Brain microvascular endothelial cell (primary cell): ENCODE data around the gene PLCD1.

Experiments
- DNase-seq: peaks from one replicate; pipeline ENCODE4 v3.0.0-alpha.2; 2020
- H3K27ac ChIP-seq: fragments of 250-450 bp; sonication (Bioruptor Pico); 2 replicates; pipeline ENCODE4 v1.5.1; 2020; ENCODE audit warnings: mild to moderate bottlenecking, moderate library complexity
- H3K27me3 ChIP-seq: fragments of 250-450 bp; sonication (Bioruptor Pico); replicated peaks from 2 replicates; pipeline ENCODE4 v1.5.1; 2020; ENCODE audit warnings: mild to moderate bottlenecking
- H3K36me3 ChIP-seq: fragments of 250-450 bp; sonication (Bioruptor Pico); replicated peaks from 2 replicates; pipeline ENCODE4 v1.5.1; 2020; ENCODE audit warnings: mild to moderate bottlenecking
- H3K4me3 ChIP-seq: 2 replicates; pipeline ENCODE4 v1.5.1; 2011; ENCODE audit warnings: low read depth, mild to moderate bottlenecking, control low read depth, low read length, moderate library complexity
- in situ Hi-C: cut with HindIII; loops from 2 replicates; pipeline ENCODE4 v1.10.0; 2017; ENCODE audit warnings: low sequenced_read_pairs, low pct_ligation_motif_present
- TF ChIP-seq, protein P1 (sequence below): IDR thresholded peaks from 2 replicates; pipeline ENCODE4 v1.5.1; 2011; ENCODE audit warnings: low read depth, mild to moderate bottlenecking, moderate library complexity, low read length, control low read depth, inconsistent platforms; ENCODE audit errors: missing control alignments

The PLCD1 gene

DNA sequence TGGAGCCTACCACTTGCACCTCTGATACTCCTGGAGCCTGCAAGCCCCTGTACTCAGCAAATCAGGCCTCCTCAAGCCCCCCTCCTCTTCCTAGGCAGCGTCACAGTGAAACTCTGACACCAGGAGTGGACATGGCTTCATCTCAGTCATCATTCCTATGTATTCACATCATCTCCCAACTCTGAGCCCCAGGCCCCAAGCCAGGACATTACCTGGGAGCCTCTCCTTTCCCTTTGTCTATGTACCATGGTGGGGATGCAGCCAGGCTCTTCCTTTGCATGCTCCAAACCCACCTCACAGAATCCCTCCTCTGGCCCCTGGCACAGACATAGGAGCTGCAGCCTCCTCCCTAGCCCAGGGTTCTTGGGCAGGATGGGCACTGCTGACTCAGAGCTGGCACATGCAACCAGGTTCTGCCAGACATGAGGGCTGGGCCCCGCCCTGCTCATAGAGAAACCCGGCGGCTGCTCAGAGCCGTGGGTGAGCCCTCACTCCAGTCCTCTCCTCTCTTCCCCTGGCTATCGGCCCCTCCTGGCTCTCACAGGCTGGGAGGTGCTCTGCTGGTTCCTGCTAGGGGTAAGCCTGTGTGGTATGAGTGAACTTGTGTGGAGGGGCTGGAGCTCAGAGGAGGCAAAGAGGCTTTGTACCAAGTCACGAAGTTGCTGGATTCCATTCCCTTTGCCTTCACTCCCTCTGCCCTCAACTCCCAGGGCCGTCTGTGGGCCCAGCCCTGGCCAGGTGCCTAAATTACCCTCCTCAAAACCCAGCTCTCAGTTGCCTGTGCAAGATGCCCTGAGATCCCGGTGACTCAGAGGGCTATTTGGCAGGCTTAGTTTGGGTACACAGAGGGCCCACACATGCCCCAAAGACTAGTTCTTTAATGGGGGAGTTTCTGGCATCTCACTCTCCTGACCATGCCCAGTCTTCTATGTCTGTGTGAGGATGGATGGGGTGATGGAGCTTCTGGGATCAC is 1.9 kb upstream of the PLCD1 start:
- DNase-seq = no peak
- TF ChIP-seq, protein P1, sequence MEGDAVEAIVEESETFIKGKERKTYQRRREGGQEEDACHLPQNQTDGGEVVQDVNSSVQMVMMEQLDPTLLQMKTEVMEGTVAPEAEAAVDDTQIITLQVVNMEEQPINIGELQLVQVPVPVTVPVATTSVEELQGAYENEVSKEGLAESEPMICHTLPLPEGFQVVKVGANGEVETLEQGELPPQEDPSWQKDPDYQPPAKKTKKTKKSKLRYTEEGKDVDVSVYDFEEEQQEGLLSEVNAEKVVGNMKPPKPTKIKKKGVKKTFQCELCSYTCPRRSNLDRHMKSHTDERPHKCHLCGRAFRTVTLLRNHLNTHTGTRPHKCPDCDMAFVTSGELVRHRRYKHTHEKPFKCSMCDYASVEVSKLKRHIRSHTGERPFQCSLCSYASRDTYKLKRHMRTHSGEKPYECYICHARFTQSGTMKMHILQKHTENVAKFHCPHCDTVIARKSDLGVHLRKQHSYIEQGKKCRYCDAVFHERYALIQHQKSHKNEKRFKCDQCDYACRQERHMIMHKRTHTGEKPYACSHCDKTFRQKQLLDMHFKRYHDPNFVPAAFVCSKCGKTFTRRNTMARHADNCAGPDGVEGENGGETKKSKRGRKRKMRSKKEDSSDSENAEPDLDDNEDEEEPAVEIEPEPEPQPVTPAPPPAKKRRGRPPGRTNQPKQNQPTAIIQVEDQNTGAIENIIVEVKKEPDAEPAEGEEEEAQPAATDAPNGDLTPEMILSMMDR = no peak
- no peak overlapping the region for H3K27ac ChIP-seq
- in situ Hi-C loops = no loop called here
- H3K27me3 ChIP-seq = no peaks in the 10 kb centered on the region
- H3K4me3 ChIP-seq = no peak overlapping the region
- no peaks in the 10 kb centered on the region for H3K36me3 ChIP-seq

DNA sequence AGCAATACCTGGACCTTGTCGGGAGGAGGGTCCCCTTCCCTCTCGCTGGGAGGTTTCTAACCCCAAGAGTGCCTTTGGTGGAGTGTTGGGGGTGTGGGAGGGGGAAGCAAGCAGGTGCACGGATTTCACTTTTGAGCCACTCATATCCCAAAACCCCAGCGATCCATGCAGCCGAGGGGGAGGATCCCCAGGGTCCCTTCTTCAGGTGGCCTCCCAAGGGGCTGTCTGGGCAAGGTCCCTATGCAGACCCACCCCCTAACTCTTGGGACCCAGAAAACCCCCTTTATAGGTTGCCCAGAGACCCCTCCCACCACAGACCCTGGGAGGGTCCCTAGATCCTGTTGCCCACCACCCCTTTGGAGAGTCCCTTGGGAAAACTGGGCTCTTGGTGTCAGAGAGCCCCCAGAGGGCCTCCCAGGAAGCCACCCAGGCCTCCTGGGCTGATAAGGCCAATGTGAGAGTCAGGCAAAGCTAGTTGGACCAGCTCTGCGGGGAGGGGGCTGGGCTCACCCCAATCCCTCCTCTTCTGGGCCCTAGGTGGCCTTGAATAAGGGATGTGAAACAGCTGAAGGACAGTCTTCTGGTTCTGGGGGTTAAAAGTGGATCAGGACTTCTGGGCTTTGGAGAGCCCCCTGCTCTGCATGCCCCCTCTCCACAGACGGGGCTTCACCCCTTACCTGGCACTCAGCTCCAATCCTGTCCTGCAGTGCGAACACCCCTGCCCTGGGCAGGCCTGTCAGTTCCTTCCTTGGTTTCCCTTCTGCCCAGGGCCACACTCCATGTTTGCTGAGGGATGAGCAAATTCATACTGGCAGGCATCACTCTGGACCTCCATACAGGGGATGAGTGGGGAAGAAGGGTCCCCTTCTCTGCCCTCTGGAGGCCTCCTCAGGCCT is 932 bp upstream of the PLCD1 start:
- Histone ChIP-seq H3K4me3 (peak overlapping the region; percentile 61), H3K36me3 (no peaks in the 10 kb centered on the region), H3K27me3 (no peaks in the 10 kb centered on the region), H3K27ac (no peak overlapping the region)
- in situ Hi-C loops = no loop called here
- DNase-seq = no peak
- TF ChIP-seq, protein P1 = no peak

- TF ChIP-seq, protein P1 = no peak
- in situ Hi-C loops = no loop called here
- H3K27ac ChIP-seq = no peak overlapping the region
- H3K27me3 ChIP-seq = no peaks in the 10 kb centered on the region
- peak overlapping the region; percentile 61 for H3K4me3 ChIP-seq
- H3K36me3 ChIP-seq = no peaks in the 10 kb centered on the region
- no peak for DNase-seq
These were observed 651 bp downstream of the PLCD1 start for GRCh38 chr3:38028621-38029361.

GRCh38 chr3:38027466-38028465 is 1.7 kb downstream of the PLCD1 start:
- TF ChIP-seq, protein P1 = no peak
- in situ Hi-C loops = no loop called here
- Histone ChIP-seq H3K27me3 (no peaks in the 10 kb centered on the region), H3K27ac (no peak overlapping the region), H3K36me3 (no peaks in the 10 kb centered on the region), H3K4me3 (no peak overlapping the region)
- no peak for DNase-seq

DNA sequence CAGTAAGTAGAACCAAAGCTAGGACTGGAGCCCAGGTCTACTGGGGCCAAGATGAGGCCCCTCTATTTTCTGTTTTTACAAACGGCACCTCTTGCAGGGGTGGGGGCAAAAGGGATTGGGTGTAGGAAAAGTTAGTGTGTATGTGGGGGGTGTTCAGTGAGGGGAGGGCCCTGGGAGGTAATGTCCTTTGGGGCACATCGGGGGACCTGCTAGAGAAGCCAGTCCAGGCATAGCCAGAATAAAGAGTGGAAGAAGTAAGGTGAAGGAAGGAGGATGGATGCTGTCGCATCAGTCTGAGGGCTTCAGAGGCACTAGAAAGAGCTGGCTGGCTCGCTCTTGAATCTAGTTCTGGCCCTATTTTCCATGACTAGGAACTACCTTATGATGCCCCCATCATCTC is 2.6 kb downstream of the PLCD1 start:
- in situ Hi-C loops = no loop called here
- TF ChIP-seq, protein P1 = no peak
- H3K4me3 ChIP-seq = no peak overlapping the region
- H3K36me3 ChIP-seq = no peaks in the 10 kb centered on the region
- DNase-seq = no peak
- no peaks in the 10 kb centered on the region for H3K27me3 ChIP-seq
- no peak overlapping the region for H3K27ac ChIP-seq
